Vagina (tissue), 2 donors: ENCODE data around the gene HOXD12. TPM values are rescaled to one million over a fixed set of nuclear protein-coding genes. Genes with fewer than 3 reads are reported as not detected.

ENCODE experiments used
- DNase-seq, 2 donors: peaks; one replicate each; pipeline ENCODE4 v3.0.0-alpha.2; 2017; ENCODE audit errors: extremely low spot score in 2 of 2
- H3K27ac ChIP-seq: fragments of 200-600 bp; sonication (generic); one replicate; pipeline ENCODE4 v1.5.1; 2019
- H3K27me3 ChIP-seq: fragments of 200-600 bp; sonication (generic); one replicate; pipeline ENCODE4 v1.5.1; 2019
- H3K36me3 ChIP-seq, 2 donors: fragments of 200-600 bp; sonication (generic); one replicate each; pipeline ENCODE4 v1.5.1; 2017 to 2019
- H3K4me1 ChIP-seq: fragments of 200-600 bp; sonication (generic); one replicate; pipeline ENCODE4 v1.5.1; 2019
- H3K4me3 ChIP-seq, 2 donors: fragments of 200-600 bp; sonication (generic); 1 replicate in 1 of 2; 2 replicates in 1 of 2; pipeline ENCODE4 v1.5.1; 2016 to 2019
- H3K9me3 ChIP-seq: fragments of 200-600 bp; sonication (generic); one replicate; pipeline ENCODE4 v1.5.1; 2019
- POLR2A ChIP-seq, 2 donors: fragments of 450-650 bp; IDR thresholded peaks; one replicate each; pipeline ENCODE4 v1.6.1; 2017; ENCODE audit warnings: antibody characterized with exemption in 2 of 2, mild to moderate bottlenecking in 2 of 2, moderate library complexity in 2 of 2
- POLR2AphosphoS5 ChIP-seq, 2 donors: sonication (generic); formaldehyde crosslinking; IDR thresholded peaks; one replicate each; pipeline ENCODE4 v1.9.0; 2017; ENCODE audit warnings: antibody characterized with exemption in 2 of 2, mild to moderate bottlenecking in 2 of 2, low read depth in 1 of 2; ENCODE audit not compliant: insufficient read depth in 1 of 2
- intact Hi-C: fragments of 100-400 bp; cut with DNase I; formaldehyde crosslinking; loops from one replicate; pipeline ENCODE4 v1.15.1; 2023
- total RNA-seq: library from RNA; depleted of rRNA; stranded (reverse); fragments of >200 nt; gene quantifications from one replicate; pipeline ENCODE4 v1.2.3, GENCODE V29; 2016
- TF ChIP-seq, protein P1 (sequence below), 3 experiments: fragments of 450-650 bp in 2 of 3; fragments of 200-600 bp in 1 of 3; sonication (generic) in 1 of 3; IDR thresholded peaks; one replicate each; pipeline ENCODE4 v1.5.1; 2017 to 2019; ENCODE audit warnings: antibody characterized with exemption in 3 of 3, mild to moderate bottlenecking in 2 of 3, moderate library complexity in 2 of 3

The HOXD12 gene
- total RNA-seq, 1 donor from 2014 or later = 1.7 TPM

- no peak for DNase-seq
- TF ChIP-seq, protein P1, sequence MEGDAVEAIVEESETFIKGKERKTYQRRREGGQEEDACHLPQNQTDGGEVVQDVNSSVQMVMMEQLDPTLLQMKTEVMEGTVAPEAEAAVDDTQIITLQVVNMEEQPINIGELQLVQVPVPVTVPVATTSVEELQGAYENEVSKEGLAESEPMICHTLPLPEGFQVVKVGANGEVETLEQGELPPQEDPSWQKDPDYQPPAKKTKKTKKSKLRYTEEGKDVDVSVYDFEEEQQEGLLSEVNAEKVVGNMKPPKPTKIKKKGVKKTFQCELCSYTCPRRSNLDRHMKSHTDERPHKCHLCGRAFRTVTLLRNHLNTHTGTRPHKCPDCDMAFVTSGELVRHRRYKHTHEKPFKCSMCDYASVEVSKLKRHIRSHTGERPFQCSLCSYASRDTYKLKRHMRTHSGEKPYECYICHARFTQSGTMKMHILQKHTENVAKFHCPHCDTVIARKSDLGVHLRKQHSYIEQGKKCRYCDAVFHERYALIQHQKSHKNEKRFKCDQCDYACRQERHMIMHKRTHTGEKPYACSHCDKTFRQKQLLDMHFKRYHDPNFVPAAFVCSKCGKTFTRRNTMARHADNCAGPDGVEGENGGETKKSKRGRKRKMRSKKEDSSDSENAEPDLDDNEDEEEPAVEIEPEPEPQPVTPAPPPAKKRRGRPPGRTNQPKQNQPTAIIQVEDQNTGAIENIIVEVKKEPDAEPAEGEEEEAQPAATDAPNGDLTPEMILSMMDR (IDR thresholded peaks at IDR 0.05) = no peak
- no peak for TF ChIP-seq POLR2AphosphoS5 (IDR thresholded peaks at IDR 0.05; ENCODE audit: insufficient read depth in 1 of 2, low read depth in 1 of 2)
- TF ChIP-seq POLR2A (IDR thresholded peaks at IDR 0.05) = no peak
- Histone ChIP-seq H3K4me1 (peaks cover 8% of the 10 kb centered on the region), H3K36me3 (no peaks in the 10 kb centered on the region), H3K27ac (no peak overlapping the region), H3K9me3 (no peaks in the 10 kb centered on the region), H3K4me3 (no peak overlapping the region), H3K27me3 (no peaks in the 10 kb centered on the region)
- intact Hi-C loops = no loop called here
These were observed 45.7 kb downstream of the HOXD12 start for GRCh38 chr2:176145085-176145969.

GRCh38 chr2:176146101-176146500 lies 46.5 kb downstream of the HOXD12 start:
- no peak for DNase-seq
- Histone ChIP-seq H3K9me3 (no peaks in the 10 kb centered on the region), H3K4me3 (no peak overlapping the region), H3K27me3 (no peaks in the 10 kb centered on the region), H3K27ac (no peak overlapping the region), H3K36me3 (no peaks in the 10 kb centered on the region), H3K4me1 (peaks cover under 1% of the 10 kb centered on the region)
- intact Hi-C loops = no loop called here
- TF ChIP-seq, protein P1 (IDR thresholded peaks at IDR 0.05) = no peak
- TF ChIP-seq POLR2A (IDR thresholded peaks at IDR 0.05) (no peak), POLR2AphosphoS5 (IDR thresholded peaks at IDR 0.05; ENCODE audit: insufficient read depth in 1 of 2, low read depth in 1 of 2) (no peak)

DNA sequence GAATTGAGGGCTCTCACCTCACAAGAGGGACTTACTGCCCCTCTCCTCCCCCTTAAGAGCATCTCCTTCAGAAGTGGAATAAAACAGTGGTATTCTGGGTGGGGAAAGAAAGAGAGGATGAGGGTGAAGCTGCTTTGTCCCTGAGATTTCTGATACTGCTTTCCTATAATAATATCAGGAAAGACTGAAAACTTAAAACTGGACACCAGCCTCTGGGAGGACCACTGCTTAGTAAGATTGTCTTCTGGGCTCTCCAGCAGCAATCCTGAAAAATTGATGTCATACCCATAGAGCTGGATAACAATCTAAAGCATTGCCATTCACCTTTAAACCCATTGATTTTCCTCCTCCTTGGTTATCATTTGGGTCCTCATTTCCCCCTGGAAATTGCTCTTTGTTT lies 47.0 kb downstream of the HOXD12 start:
- no peak overlapping the region for H3K27ac ChIP-seq
- intact Hi-C loops = no loop called here
- H3K9me3 ChIP-seq = no peaks in the 10 kb centered on the region
- H3K4me3 ChIP-seq = no peak overlapping the region
- no peaks in the 10 kb centered on the region for H3K36me3 ChIP-seq
- DNase-seq = no peak
- TF ChIP-seq POLR2A (IDR thresholded peaks at IDR 0.05) (no peak), POLR2AphosphoS5 (IDR thresholded peaks at IDR 0.05; ENCODE audit: insufficient read depth in 1 of 2, low read depth in 1 of 2) (no peak)
- TF ChIP-seq, protein P1 (IDR thresholded peaks at IDR 0.05) = no peak
- H3K27me3 ChIP-seq = no peaks in the 10 kb centered on the region
- H3K4me1 ChIP-seq = no peaks in the 10 kb centered on the region

GRCh38 chr2:176147210-176147799 lies 47.7 kb downstream of the HOXD12 start:
- no peak for TF ChIP-seq POLR2AphosphoS5 (IDR thresholded peaks at IDR 0.05; ENCODE audit: insufficient read depth in 1 of 2, low read depth in 1 of 2)
- TF ChIP-seq, protein P1 (IDR thresholded peaks at IDR 0.05) = no peak
- no peak for TF ChIP-seq POLR2A (IDR thresholded peaks at IDR 0.05)
- no peaks in the 10 kb centered on the region for H3K4me1 ChIP-seq
- DNase-seq = no peak
- no peaks in the 10 kb centered on the region for H3K27me3 ChIP-seq
- intact Hi-C loops = no loop called here
- no peak overlapping the region for H3K4me3 ChIP-seq
- H3K36me3 ChIP-seq = no peaks in the 10 kb centered on the region
- no peak overlapping the region for H3K27ac ChIP-seq
- H3K9me3 ChIP-seq = no peaks in the 10 kb centered on the region
